WI38 (cell line): ENCODE measurements around the gene DERA.

Experiments used
- H3K4me3 ChIP-seq: 2 replicates; pipeline ENCODE4 v1.5.1; 2011; ENCODE audit warnings: low read depth, mild to moderate bottlenecking, control low read depth, low read length
- TF ChIP-seq, protein P1 (sequence below): IDR thresholded peaks from 2 replicates; pipeline ENCODE4 v1.5.1; 2012; ENCODE audit warnings: low read depth, mild to moderate bottlenecking, control low read depth, low read length

Gene DERA

DNA sequence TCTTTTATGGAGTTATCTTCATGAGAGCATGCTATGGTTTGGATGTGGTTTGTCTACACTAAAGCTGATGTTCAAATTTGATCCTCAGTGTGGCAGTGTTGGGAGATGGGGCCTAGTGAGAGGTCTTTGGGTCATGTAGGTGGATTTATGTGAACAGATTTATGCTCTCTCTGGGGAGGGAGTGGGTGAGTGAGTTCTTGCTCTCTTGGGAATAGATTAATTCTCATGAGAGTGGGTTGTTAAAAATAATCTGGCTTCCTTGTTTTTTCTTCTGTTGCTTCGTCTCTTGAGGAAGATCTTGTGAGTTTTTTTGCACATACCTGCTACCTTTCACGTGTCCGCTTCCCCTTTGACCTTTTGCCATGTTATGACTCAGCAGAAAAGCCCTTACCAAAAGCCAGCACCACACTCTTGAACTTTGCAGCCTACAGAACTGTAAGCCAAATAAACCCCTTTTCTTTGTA is 20.5 kb downstream of the DERA start:
- TF ChIP-seq, protein P1, sequence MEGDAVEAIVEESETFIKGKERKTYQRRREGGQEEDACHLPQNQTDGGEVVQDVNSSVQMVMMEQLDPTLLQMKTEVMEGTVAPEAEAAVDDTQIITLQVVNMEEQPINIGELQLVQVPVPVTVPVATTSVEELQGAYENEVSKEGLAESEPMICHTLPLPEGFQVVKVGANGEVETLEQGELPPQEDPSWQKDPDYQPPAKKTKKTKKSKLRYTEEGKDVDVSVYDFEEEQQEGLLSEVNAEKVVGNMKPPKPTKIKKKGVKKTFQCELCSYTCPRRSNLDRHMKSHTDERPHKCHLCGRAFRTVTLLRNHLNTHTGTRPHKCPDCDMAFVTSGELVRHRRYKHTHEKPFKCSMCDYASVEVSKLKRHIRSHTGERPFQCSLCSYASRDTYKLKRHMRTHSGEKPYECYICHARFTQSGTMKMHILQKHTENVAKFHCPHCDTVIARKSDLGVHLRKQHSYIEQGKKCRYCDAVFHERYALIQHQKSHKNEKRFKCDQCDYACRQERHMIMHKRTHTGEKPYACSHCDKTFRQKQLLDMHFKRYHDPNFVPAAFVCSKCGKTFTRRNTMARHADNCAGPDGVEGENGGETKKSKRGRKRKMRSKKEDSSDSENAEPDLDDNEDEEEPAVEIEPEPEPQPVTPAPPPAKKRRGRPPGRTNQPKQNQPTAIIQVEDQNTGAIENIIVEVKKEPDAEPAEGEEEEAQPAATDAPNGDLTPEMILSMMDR, result no peak
- H3K4me3 ChIP-seq, result no peak overlapping the region

DNA sequence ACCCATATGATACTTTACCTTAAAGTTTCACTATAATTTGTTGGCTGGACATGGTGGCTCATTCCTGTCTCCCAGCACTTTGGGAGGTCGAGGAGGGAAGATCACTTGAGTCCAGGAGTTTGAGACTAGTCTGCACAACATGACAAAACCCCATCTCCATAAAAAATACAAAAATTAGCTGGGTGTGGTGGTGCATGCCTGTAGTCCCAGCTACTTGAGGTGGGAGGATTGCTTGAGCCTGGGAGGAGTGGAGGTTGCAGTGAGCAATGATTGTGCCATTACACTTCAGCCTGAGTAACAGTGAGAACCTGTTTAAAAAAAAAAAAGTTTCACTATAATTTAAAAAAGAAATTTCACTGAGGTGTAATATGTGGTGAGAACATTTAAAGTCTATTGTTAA is 21.2 kb downstream of the DERA start:
- TF ChIP-seq, protein P1, result no peak
- H3K4me3 ChIP-seq, result no peak overlapping the region

DNA sequence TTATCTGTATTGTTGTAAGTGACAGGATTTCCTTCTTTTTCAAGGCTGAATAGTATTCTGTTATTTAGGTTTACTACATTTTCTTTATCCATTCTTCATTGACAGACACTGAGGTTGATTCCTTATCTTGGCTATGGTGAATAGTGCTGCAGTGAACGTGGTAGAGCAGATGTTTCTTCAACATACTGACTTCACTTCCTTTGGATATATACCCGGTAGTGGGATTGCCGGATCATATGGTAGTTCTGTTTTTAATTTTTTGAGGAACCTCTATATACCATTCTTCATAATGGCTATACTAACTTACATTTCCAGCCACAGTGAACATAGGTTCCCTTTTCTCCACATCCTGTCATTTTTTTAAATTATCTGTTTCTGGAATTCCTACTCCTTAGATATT is 21.8 kb downstream of the DERA start:
- H3K4me3 ChIP-seq, result no peak overlapping the region
- TF ChIP-seq, protein P1, result no peak

DNA sequence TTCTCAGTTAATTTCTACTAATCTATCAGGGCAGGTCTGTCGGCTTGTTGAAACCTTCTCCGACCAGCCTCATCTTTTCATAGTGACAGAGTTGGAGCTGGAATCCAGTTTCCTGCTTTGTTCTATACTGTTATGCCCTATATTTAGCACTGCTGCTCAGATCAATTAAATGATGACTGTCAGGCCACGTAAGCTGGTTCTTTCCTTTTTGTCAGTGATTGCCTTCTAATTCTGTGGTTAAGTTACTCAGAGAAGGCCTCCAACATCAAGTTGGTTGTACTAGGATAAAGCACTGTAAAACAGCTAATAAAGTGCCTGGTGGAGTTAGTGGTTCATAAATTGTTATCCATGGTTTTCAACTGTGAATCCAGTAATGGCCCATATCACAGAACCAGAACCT is 22.6 kb downstream of the DERA start:
- H3K4me3 ChIP-seq, result no peak overlapping the region
- TF ChIP-seq, protein P1, result no peak

DNA sequence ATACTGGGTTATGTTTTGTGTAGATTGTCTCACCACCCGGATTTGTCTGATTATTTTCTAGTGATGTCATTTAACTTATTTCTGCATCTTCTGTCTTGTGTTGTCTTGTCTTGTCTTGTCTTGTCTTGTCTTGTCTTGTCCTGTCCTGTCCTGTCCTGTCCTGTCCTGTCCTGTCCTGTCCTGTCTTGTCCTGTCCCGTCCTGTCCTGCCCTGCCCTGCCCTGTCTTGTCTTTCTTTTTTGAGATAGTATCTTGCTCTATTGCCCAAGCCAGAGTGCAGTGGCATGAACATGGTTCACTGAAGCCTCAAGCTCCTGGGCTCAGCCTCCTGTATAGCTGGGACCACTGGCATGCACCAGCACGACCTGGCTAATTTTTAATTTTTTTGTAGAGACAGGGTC is 25.6 kb downstream of the DERA start:
- H3K4me3 ChIP-seq, result no peak overlapping the region
- TF ChIP-seq, protein P1, result no peak

DNA sequence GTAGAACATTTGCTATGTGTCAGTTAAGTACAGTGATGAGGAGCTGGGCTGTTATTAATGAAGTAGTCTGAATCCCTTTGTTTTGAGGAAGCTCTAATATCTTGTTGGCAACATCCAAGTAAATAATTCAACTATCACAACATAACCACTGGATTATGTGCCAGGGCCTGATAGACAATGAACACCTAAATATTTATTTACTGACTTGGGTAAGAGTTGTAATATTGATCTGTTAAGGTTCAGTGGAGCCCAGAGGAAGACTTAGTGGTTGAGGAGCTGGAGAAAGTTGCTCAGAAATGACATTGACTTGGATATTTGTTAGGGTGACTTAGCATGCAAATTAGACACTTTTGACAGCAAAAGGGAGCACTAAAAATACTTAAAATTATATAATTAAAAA is 26.8 kb downstream of the DERA start:
- H3K4me3 ChIP-seq, result no peak overlapping the region
- TF ChIP-seq, protein P1, result no peak

DNA sequence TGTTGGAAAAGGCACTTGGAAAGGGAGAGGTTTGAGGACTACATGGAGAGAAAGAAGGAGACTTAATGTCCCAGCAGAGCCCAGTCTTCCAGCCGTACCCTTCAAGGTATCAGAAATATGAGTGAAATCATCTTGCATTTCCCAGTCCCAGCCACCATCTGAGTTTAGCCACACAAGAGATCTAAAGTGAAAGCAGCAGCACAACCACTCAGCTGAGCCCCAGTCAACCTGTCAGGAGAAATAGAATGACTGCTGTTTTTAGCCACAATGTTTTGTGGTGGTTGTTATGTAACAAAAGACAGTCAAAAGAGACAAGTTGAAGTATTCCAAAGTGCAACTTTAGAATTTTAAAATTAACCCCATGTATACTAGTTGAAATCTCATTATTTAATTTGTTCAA is 28.0 kb downstream of the DERA start:
- TF ChIP-seq, protein P1, result no peak
- no peak overlapping the region for H3K4me3 ChIP-seq
